Activated naive CD4-positive, alpha-beta T cell treated with anti-CD3 and anti-CD28 coated beads for 36 hours (primary cell): ENCODE measurements around the gene TMEM115. TPM values are rescaled to one million over a fixed set of nuclear protein-coding genes. Genes with fewer than 3 reads are reported as not detected.
A peak's percentile ranks its signal among the peaks of the same experiment; 100 is the strongest.

Experiments used
- CTCF ChIA-PET: fragments of 350-600 bp; sonication (Branson Sonifier 250); formaldehyde crosslinking; loops from one replicate; lab custom pipeline; 2021; ENCODE audit warnings: antibody characterized with exemption; lab: Charles Lee
- DNase-seq: peaks from one replicate; pipeline ENCODE4 v3.0.0-alpha.2; 2020
- H3K27ac Mint-ChIP-seq: one replicate; pipeline ENCODE4 v1.8.0; 2021; ENCODE audit warnings: mild to moderate bottlenecking, mixed read lengths
- H3K27me3 Mint-ChIP-seq: one replicate; pipeline ENCODE4 v1.8.0; 2021; ENCODE audit warnings: low read depth, mixed read lengths
- H3K36me3 Mint-ChIP-seq: one replicate; pipeline ENCODE4 v1.8.0; 2021; ENCODE audit warnings: low read depth, mixed read lengths
- H3K4me1 Mint-ChIP-seq: one replicate; pipeline ENCODE4 v1.8.0; 2021; ENCODE audit warnings: low read depth, mixed read lengths
- H3K4me3 Mint-ChIP-seq: one replicate; pipeline ENCODE4 v1.8.0; 2021; ENCODE audit warnings: mild to moderate bottlenecking, moderate library complexity, mixed read lengths
- H3K9me3 Mint-ChIP-seq: one replicate; pipeline ENCODE4 v1.8.0; 2021; ENCODE audit warnings: mixed read lengths
- intact Hi-C: fragments of 100-400 bp; cut with micrococcal nuclease; formaldehyde crosslinking; loops from one replicate; pipeline ENCODE4 v1.15.1; 2023
- total RNA-seq, 2 experiments: library from RNA; stranded (reverse); gene quantifications; one replicate each; pipeline ENCODE4 v1.2.3, GENCODE V29; 2021

The TMEM115 gene
- total RNA-seq, 2 experiments from 2014 or later: 10.6 to 11.1 TPM

DNA sequence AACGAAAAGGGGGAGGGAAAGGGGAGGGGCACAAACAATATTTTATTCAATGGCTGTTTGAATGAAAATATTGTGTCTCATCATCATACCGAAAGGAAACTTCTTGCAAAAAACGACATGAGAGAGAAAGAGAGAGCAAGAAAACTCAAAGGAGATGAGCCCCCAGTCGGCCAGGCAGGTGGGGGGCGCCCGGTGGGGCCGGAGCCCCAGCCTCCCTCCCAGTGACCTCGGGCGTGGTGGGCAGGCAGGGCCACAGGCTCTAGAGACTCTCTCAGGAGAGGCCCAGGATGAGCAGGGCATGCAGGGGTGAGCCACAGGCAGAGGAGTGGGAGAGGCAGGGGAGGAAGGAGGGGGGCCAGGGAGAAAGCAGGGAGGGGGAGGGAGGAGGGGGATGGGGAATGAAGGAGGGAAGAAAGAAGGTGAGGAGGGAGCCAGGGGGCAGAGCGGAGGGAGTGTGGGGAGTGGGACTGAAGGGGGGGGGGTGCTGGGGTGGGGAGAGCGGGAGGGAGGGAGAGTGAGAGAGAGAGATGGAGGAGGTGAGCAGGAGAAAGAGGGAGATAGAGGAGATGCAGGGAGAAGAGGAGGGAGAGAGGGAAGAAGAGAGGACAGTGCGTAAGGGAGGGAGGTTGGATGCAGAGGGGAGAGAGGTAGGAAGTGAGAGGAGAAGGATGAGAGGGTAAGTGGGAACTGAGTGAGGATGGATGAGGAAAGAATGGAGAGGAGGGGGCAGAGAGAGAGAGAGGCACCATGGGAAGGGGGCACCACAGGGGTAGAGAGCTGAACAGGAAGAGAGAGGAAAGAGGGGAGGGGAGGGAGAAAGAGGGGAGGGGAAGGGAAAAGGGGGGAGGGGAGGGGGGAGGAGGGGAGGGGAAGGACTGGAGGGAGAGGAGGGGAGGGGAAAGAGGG is 14.1 kb upstream of the TMEM115 start:
- CTCF ChIA-PET: no interaction called here
- no peaks in the 10 kb centered on the region for H3K27me3 Mint-ChIP-seq
- no peaks in the 10 kb centered on the region for H3K9me3 Mint-ChIP-seq
- no peak for DNase-seq
- intact Hi-C loops: no loop called here
- no peak overlapping the region for H3K4me3 Mint-ChIP-seq
- peaks cover 12% of the 10 kb centered on the region for H3K4me1 Mint-ChIP-seq
- no peaks in the 10 kb centered on the region for H3K36me3 Mint-ChIP-seq
- H3K27ac Mint-ChIP-seq: no peak overlapping the region

DNA sequence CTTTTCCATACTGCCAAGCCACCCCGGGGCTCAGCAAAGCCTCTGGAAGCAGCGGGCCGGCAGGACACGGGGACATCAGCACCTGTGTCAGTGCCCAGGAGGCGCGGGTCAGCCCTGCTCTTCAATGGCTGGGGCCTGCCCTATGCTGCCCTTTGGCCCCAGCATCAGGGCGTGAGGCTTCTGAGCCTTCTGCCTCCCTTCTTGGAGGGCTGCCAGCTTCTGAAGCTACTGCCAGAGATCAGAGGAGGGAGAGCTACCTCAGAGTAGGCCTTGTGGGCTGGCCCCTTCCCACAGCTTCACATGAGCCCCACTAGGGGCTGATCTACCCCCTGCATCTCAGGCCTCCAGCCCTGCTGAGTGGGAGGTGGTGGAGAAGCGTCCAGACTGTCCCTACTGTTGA is 13.0 kb upstream of the TMEM115 start:
- no peaks in the 10 kb centered on the region for H3K9me3 Mint-ChIP-seq
- H3K36me3 Mint-ChIP-seq: no peaks in the 10 kb centered on the region
- no peaks in the 10 kb centered on the region for H3K27me3 Mint-ChIP-seq
- DNase-seq: no peak
- CTCF ChIA-PET: no interaction called here
- no peak overlapping the region for H3K27ac Mint-ChIP-seq
- intact Hi-C loops: no loop called here
- H3K4me1 Mint-ChIP-seq: peaks cover 15% of the 10 kb centered on the region
- no peak overlapping the region for H3K4me3 Mint-ChIP-seq

GRCh38 chr3:50371133-50371685 is 11.9 kb upstream of the TMEM115 start:
- H3K4me1 Mint-ChIP-seq: peaks cover 19% of the 10 kb centered on the region
- CTCF ChIA-PET: interaction anchor here (1.1 kb wide), 1 partner anchor 171 kb away, joined by 7 read pairs; no protein-coding TSS in a partner anchor
- H3K9me3 Mint-ChIP-seq: no peaks in the 10 kb centered on the region
- H3K27me3 Mint-ChIP-seq: no peaks in the 10 kb centered on the region
- no peak overlapping the region for H3K4me3 Mint-ChIP-seq
- no peak for DNase-seq
- H3K27ac Mint-ChIP-seq: no peak overlapping the region
- no peaks in the 10 kb centered on the region for H3K36me3 Mint-ChIP-seq
- intact Hi-C loops: no loop called here

DNA sequence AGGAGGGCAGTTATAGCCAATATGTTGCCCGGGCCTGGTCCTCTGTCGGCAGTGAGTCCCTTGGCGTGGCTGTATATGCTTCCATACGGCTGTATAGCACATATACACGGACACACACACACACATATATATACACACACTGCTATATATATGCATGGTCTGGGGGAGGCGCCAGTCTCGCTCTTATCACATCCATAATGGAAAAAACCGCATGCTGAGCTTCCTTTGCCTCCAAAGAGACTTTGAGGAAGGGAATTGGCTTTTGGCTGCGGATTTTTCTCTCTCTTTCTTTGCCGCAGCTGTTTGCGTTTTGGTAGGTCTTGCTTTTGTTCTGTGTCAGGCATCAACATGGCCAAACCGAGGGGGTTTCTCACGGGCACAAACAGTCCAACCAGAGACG is 11.3 kb upstream of the TMEM115 start:
- DNase-seq: no peak
- CTCF ChIA-PET: interaction anchor here (1.1 kb wide), 1 partner anchor 172 kb away, joined by 7 read pairs; no protein-coding TSS in a partner anchor
- no peaks in the 10 kb centered on the region for H3K36me3 Mint-ChIP-seq
- H3K4me3 Mint-ChIP-seq: no peak overlapping the region
- H3K27me3 Mint-ChIP-seq: no peaks in the 10 kb centered on the region
- intact Hi-C loops: no loop called here
- H3K9me3 Mint-ChIP-seq: no peaks in the 10 kb centered on the region
- peaks cover 25% of the 10 kb centered on the region for H3K4me1 Mint-ChIP-seq
- no peak overlapping the region for H3K27ac Mint-ChIP-seq

GRCh38 chr3:50369012-50369670 is 9.8 kb upstream of the TMEM115 start:
- Mint-ChIP-seq H3K4me3 (no peak overlapping the region), H3K36me3 (no peaks in the 10 kb centered on the region), H3K4me1 (peaks cover 28% of the 10 kb centered on the region), H3K27ac (no peak overlapping the region), H3K9me3 (no peaks in the 10 kb centered on the region), H3K27me3 (no peaks in the 10 kb centered on the region)
- CTCF ChIA-PET: no interaction called here
- DNase-seq: no peak
- intact Hi-C loops: no loop called here

DNA sequence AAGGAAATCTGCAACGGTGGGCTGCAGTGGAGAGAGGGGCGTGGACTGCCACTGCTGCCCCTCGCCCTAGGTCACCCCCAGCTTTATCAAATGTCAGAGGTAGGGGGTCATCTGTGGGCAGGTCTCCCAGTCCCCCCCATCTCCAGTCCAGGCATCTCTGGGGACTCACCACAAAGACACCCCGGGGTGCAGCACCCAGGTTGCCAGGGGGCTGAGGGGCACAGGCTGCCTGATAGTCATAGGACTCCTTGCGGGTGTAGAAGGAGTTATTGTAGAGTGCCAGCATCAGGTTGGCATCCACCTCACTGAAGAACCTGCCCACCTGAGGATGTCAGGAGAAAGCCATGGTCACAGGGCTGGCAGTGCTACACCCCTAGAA is 6.5 kb upstream of the TMEM115 start:
- CTCF ChIA-PET: interaction anchor here (0.8 to 1.1 kb wide), 4 partner anchors 16 to 184 kb away, joined by 3 read pairs; partner anchors contain the start of genes CYB561D2 and NPRL2
- H3K27me3 Mint-ChIP-seq: no peaks in the 10 kb centered on the region
- H3K36me3 Mint-ChIP-seq: no peaks in the 10 kb centered on the region
- DNase-seq: no peak
- intact Hi-C loops: loop anchor here (1.0 kb wide), 1 partner anchor 16 kb away; the partner anchor contains the start of genes CYB561D2 and NPRL2
- H3K4me3 Mint-ChIP-seq: peak overlapping the region; percentile 79
- peaks cover 16% of the 10 kb centered on the region for H3K4me1 Mint-ChIP-seq
- H3K9me3 Mint-ChIP-seq: no peaks in the 10 kb centered on the region
- peak overlapping the region; percentile 50 for H3K27ac Mint-ChIP-seq

DNA sequence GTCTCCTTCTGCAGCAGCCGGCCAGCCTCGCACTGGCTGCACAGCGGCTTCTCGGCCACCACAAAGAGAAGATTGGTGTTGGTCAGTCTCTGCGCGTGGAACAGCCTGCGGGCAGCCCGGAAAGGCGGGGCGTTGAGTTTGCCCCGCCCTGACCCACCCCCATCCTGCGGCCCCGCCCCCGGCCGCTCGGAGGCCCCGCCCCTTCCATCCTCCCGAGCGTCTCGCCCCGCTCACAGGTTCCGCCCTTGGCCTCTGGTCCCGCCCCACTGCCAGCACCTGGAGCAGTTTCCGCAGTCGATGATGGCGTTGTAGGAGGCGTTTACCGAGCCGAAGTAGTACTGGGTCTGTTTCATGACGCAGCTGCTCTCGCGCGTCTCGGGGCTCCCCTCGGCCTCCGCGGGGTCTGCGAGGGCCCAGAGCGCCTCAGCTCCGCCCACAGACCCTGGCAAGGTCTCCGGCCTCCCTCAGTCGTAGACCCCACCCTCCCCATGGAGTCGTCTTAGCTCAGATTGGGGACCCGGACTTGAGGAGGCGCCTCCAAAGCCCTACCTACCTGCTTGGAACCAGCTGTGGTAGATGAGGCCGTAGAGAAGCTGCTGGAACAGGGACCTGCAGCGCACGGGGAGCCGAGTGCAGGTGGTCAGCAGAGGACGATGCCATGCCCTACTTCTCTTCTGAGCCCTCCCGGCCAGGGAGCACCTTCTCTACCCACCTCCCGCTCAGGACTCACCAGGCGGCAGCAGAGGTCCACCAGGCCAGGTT is 5.9 kb upstream of the TMEM115 start:
- H3K4me3 Mint-ChIP-seq: peak overlapping the region; percentile 79
- no peaks in the 10 kb centered on the region for H3K36me3 Mint-ChIP-seq
- intact Hi-C loops: loop anchor here (1.0 kb wide), 1 partner anchor 15 kb away; the partner anchor contains the start of genes CYB561D2 and NPRL2
- CTCF ChIA-PET: interaction anchor here (0.8 to 1.1 kb wide), 4 partner anchors 15 to 185 kb away, joined by 3 read pairs; partner anchors contain the start of genes CYB561D2 and NPRL2
- peaks cover 17% of the 10 kb centered on the region for H3K4me1 Mint-ChIP-seq
- peak overlapping the region; percentile 50 for H3K27ac Mint-ChIP-seq
- no peaks in the 10 kb centered on the region for H3K27me3 Mint-ChIP-seq
- peak; percentile 98 for DNase-seq
- H3K9me3 Mint-ChIP-seq: no peaks in the 10 kb centered on the region

GRCh38 chr3:50364573-50365079 is 5.3 kb upstream of the TMEM115 start:
- no peaks in the 10 kb centered on the region for H3K9me3 Mint-ChIP-seq
- peak overlapping the region; percentile 79 for H3K4me3 Mint-ChIP-seq
- H3K27ac Mint-ChIP-seq: no peak overlapping the region
- H3K36me3 Mint-ChIP-seq: no peaks in the 10 kb centered on the region
- no peaks in the 10 kb centered on the region for H3K27me3 Mint-ChIP-seq
- CTCF ChIA-PET: interaction anchor here (1.0 kb wide), 1 partner anchor 185 kb away, joined by 3 read pairs; no protein-coding TSS in a partner anchor
- intact Hi-C loops: loop anchor here (1.0 kb wide), 1 partner anchor 14 kb away; the partner anchor contains the start of genes CYB561D2 and NPRL2
- no peak for DNase-seq
- peaks cover 23% of the 10 kb centered on the region for H3K4me1 Mint-ChIP-seq

GRCh38 chr3:50359760-50360110 is 414 bp upstream of the TMEM115 start:
- H3K27ac Mint-ChIP-seq: peak overlapping the region; percentile 89
- H3K4me3 Mint-ChIP-seq: peak overlapping the region; percentile 97
- H3K4me1 Mint-ChIP-seq: peaks cover 43% of the 10 kb centered on the region
- no peaks in the 10 kb centered on the region for H3K27me3 Mint-ChIP-seq
- peaks cover 12% of the 10 kb centered on the region for H3K36me3 Mint-ChIP-seq
- intact Hi-C loops: loop anchor here (1.0 to 10.0 kb wide), 9 partner anchors 8 to 1025 kb away; partner anchors contain the start of genes C3orf18, GNAI2, HYAL3 and IFRD2
- CTCF ChIA-PET: no interaction called here
- no peak for DNase-seq
- H3K9me3 Mint-ChIP-seq: no peaks in the 10 kb centered on the region

DNA sequence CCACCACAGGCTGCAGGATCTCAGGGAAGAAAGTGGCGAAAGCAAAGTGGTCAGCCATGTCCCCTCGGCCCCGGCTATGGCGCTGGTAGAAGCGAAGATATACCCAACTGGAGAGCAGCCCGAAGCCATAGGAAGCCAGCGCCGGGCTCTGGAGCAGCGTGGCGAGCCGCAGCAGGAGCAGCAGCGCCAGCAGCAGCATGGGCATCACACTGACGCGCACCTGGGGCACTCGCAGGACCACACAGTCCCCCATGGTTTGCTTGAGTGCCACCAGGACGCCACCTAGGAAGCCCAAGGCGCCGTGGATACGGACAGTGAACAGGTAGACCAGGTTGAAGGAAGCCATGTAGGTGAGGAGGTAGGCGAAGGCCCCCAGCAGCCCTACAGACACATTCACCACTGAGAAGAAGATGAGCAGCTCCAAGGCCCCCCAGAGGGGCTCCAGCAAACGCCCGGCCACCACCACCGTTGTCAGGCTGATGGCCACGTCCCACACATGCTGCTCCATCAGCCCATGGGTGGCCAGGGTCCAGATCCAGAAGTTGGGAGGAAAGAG is 888 bp downstream of the TMEM115 start:
- intact Hi-C loops: loop anchor here (2.0 to 10.0 kb wide), 2 partner anchors 208 to 1026 kb away; partner anchors contain the start of genes C3orf18 and MANF
- CTCF ChIA-PET: no interaction called here
- peak overlapping the region; percentile 97 for H3K4me3 Mint-ChIP-seq
- no peaks in the 10 kb centered on the region for H3K9me3 Mint-ChIP-seq
- peaks cover 16% of the 10 kb centered on the region for H3K36me3 Mint-ChIP-seq
- H3K4me1 Mint-ChIP-seq: peaks cover 43% of the 10 kb centered on the region
- H3K27ac Mint-ChIP-seq: peak overlapping the region; percentile 82
- H3K27me3 Mint-ChIP-seq: no peaks in the 10 kb centered on the region
- DNase-seq: no peak

DNA sequence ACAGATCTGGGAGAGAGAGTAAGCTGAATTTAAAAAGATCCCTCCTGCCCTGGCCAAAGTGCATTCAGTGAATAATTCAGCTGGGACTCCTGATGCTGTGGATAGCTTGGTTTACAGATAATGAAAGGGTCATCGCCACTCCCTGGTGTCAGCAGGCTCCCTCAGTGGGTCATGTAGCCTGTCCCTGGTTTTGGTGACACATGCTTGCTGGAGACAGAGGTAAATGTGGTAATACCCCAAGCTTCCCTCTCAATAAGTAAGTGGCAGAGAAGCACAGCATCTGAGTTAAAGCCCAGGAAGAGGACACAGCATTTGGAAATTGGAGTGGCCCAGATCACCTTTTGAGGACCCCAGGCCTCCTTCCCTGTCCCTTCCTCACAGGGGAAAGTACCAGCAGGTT is 1.8 kb downstream of the TMEM115 start:
- CTCF ChIA-PET: interaction anchor here (1.3 kb wide), 1 partner anchor 10 kb away, joined by 5 read pairs; no protein-coding TSS in a partner anchor
- intact Hi-C loops: loop anchor here (10.0 kb wide), 1 partner anchor 1027 kb away; the partner anchor contains the start of gene MANF
- H3K9me3 Mint-ChIP-seq: no peaks in the 10 kb centered on the region
- peak overlapping the region; percentile 13 for H3K27ac Mint-ChIP-seq
- peaks cover 43% of the 10 kb centered on the region for H3K4me1 Mint-ChIP-seq
- peak overlapping the region; percentile 97 for H3K4me3 Mint-ChIP-seq
- peaks cover 16% of the 10 kb centered on the region for H3K36me3 Mint-ChIP-seq
- H3K27me3 Mint-ChIP-seq: no peaks in the 10 kb centered on the region
- no peak for DNase-seq
